OCI-LY3 (cell line): ENCODE results near the gene RHOT1.
"Not testable (repeated sequence)": the region's sequence is repeated elsewhere in the genome, so short reads cannot be mapped to it uniquely, and the experiment has no call there.

ENCODE experiments used
- EZH2phosphoT487 ChIP-seq: fragments of 200-600 bp; shearing (Covaris generic); IDR thresholded peaks from 2 replicates; pipeline ENCODE4 v1.6.1; 2018; ENCODE audit warnings: antibody characterized with exemption, mixed run types, low read depth
- TF ChIP-seq, protein P1 (sequence below): fragments of 200-600, 300-600 bp; sonication (generic); IDR thresholded peaks from 2 replicates; pipeline ENCODE4 v1.5.1; 2014; ENCODE audit warnings: antibody characterized with exemption, low read length, low read depth

DNA sequence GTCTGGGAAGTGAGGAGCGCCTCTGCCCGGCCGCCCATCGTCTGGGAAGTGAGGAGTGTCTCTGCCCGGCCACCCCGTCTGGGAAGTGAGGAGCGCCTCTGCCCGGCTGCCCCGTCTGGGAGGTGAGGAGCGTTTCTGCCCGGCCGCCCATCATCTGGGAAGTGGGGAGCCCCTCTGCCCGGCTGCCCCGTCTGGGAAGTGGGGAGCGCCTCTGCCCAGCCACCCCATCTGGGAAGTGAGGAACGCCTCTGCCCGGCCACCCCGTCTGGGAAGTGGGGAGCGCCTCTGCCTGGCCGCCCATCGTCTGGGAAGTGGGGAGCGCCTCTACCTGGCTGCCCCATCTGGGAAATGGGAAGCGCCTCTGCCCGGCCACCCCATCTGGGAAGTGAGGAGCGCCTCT is 37.2 kb downstream of the RHOT1 start:
- TF ChIP-seq, protein P1, sequence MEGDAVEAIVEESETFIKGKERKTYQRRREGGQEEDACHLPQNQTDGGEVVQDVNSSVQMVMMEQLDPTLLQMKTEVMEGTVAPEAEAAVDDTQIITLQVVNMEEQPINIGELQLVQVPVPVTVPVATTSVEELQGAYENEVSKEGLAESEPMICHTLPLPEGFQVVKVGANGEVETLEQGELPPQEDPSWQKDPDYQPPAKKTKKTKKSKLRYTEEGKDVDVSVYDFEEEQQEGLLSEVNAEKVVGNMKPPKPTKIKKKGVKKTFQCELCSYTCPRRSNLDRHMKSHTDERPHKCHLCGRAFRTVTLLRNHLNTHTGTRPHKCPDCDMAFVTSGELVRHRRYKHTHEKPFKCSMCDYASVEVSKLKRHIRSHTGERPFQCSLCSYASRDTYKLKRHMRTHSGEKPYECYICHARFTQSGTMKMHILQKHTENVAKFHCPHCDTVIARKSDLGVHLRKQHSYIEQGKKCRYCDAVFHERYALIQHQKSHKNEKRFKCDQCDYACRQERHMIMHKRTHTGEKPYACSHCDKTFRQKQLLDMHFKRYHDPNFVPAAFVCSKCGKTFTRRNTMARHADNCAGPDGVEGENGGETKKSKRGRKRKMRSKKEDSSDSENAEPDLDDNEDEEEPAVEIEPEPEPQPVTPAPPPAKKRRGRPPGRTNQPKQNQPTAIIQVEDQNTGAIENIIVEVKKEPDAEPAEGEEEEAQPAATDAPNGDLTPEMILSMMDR, result not testable (repeated sequence)
- TF ChIP-seq EZH2phosphoT487, result not testable (repeated sequence)
